Sciatic nerve (tissue), 2 donors: ENCODE data around the gene SLC1A5. TPM values are rescaled to one million over a fixed set of nuclear protein-coding genes. Genes with fewer than 3 reads are reported as not detected.

ENCODE experiments used
- ATAC-seq: fragments of 200-7000 bp; cut with Tn5 transposase; one replicate; pipeline ENCODE4 v1.9.1; 2020; ENCODE audit warnings: mild to moderate bottlenecking, moderate library complexity
- DNase-seq: peaks from one replicate; pipeline ENCODE4 v3.0.0-alpha.2; 2020; ENCODE audit warnings: low spot score
- intact Hi-C: fragments of 100-400 bp; cut with DNase I; formaldehyde crosslinking; loops from one replicate; pipeline ENCODE4 v1.14.2; 2022
- total RNA-seq: library from RNA; stranded (reverse); fragmentation: NEBNext Ultra II Directional; extraction: Animal tissue kit (Norgen Biotek cat#: 25700); gene quantifications from one replicate; pipeline ENCODE4 v1.2.1, GENCODE V29; 2021
- donor health status: DM: no; HTN: no; CAD: no.
- donor health status: DM: no; HTN: no; CAD: no.

The SLC1A5 gene
- total RNA-seq, 1 donor from 2014 or later, result 71.0 TPM

GRCh38 chr19:46731584-46731983, 56.8 kb downstream of the SLC1A5 start:
- DNase-seq (no peak), ATAC-seq (no peak)
- intact Hi-C loops, result no loop called here

- intact Hi-C loops, result no loop called here
- no peak for DNase-seq
These were observed 57.3 kb downstream of the SLC1A5 start for GRCh38 chr19:46731007-46731501.

GRCh38 chr19:46730595-46730994, 57.8 kb downstream of the SLC1A5 start:
- ATAC-seq, result no peak
- intact Hi-C loops, result no loop called here
- DNase-seq, result no peak

More at GRCh38 chr19:46731007-46731501, 57.3 kb downstream of the SLC1A5 start:
- peak; percentile 20 for ATAC-seq

GRCh38 chr19:46730187-46730586, 58.2 kb downstream of the SLC1A5 start:
- ATAC-seq, result no peak
- no peak for DNase-seq
- intact Hi-C loops, result no loop called here

- DNase-seq, result no peak
- intact Hi-C loops, result no loop called here
- no peak for ATAC-seq
These were observed 58.7 kb downstream of the SLC1A5 start for GRCh38 chr19:46729696-46730095.

- intact Hi-C loops, result no loop called here
- DNase-seq (peak; percentile 84), ATAC-seq (peak; percentile 65)
These were observed 59.6 kb downstream of the SLC1A5 start for GRCh38 chr19:46728693-46729339.

- DNase-seq (peak; percentile 56), ATAC-seq (no peak)
- intact Hi-C loops, result no loop called here
These were observed 60.2 kb downstream of the SLC1A5 start for GRCh38 chr19:46728208-46728607.

- intact Hi-C loops, result no loop called here
These were observed 60.6 kb downstream of the SLC1A5 start for GRCh38 chr19:46727757-46728156.

GRCh38 chr19:46726971-46727501, 61.4 kb downstream of the SLC1A5 start:
- ATAC-seq (no peak), DNase-seq (peak; percentile 59)
- intact Hi-C loops, result no loop called here

More at GRCh38 chr19:46727757-46728156, 60.6 kb downstream of the SLC1A5 start:
- no peak for ATAC-seq
- no peak for DNase-seq

GRCh38 chr19:46726551-46726950, 61.8 kb downstream of the SLC1A5 start:
- intact Hi-C loops, result no loop called here
- ATAC-seq, result no peak
- DNase-seq, result peak; percentile 55

GRCh38 chr19:46725859-46726393, 62.5 kb downstream of the SLC1A5 start:
- intact Hi-C loops, result no loop called here
- ATAC-seq (no peak), DNase-seq (no peak)

- intact Hi-C loops, result no loop called here
- peak; percentile 57 for DNase-seq
- ATAC-seq, result no peak
These were observed 63.2 kb downstream of the SLC1A5 start for GRCh38 chr19:46725036-46725820.

Other genes with a start within 250 kb of the SLC1A5 start
- gene CALM3, start 187.3 kb downstream of the SLC1A5 start, total RNA-seq, result 237 TPM
- gene PTGIR, start 163.5 kb downstream of the SLC1A5 start, total RNA-seq, result 8.0 TPM
- gene GNG8, start 152.4 kb downstream of the SLC1A5 start, total RNA-seq, result not detected
- gene DACT3, start 127.4 kb downstream of the SLC1A5 start, total RNA-seq, result 22.2 TPM
- gene PRKD2, start 71.5 kb downstream of the SLC1A5 start, total RNA-seq, result 54.0 TPM
- gene FKRP, start 42.5 kb downstream of the SLC1A5 start, total RNA-seq, result 25.2 TPM
- 70.5 TPM for gene STRN4, start 42.1 kb downstream of the SLC1A5 start, total RNA-seq
- gene AP2S1, start 62.3 kb upstream of the SLC1A5 start, total RNA-seq, result 59.7 TPM
- 67.0 TPM for gene ARHGAP35, start 72.4 kb upstream of the SLC1A5 start, total RNA-seq
- gene NPAS1, start 231.2 kb upstream of the SLC1A5 start, total RNA-seq, result 0.89 TPM